ENCODE measurements around the gene TGIF1. TPM values are rescaled to one million over a fixed set of nuclear protein-coding genes. Genes with fewer than 3 reads are reported as not detected.

Gene TGIF1
- total and polyA plus RNA-seq, 9 donors = 36.2 to 53.3 (median 47.0) TPM

Other genes with a start within 250 kb of the TGIF1 start
- 377 TPM for gene MYOM1, start 230.2 kb upstream of the TGIF1 start, total RNA-seq
- gene MYOM1, start 230.2 kb upstream of the TGIF1 start, polyA plus RNA-seq (ENCODE audit: insufficient read depth in 1 of 8, insufficient read length in 8 of 8, low replicate concordance in 1 of 8) = 100 to 1,000 TPM; 265 to 771 (median 606) TPM
- 705 TPM for gene MYL12A, start 202.4 kb upstream of the TGIF1 start, total RNA-seq
- gene MYL12A, start 202.4 kb upstream of the TGIF1 start, polyA plus RNA-seq (ENCODE audit: insufficient read depth in 1 of 8, insufficient read length in 8 of 8, low replicate concordance in 1 of 8) = 100 to 1,000 TPM; 456 to 716 (median 616) TPM
- 301 TPM for gene MYL12B, start 188.0 kb upstream of the TGIF1 start, total RNA-seq
- 100 to 1,000 TPM; 209 to 315 (median 232) TPM for gene MYL12B, start 188.0 kb upstream of the TGIF1 start, polyA plus RNA-seq (ENCODE audit: insufficient read depth in 1 of 8, insufficient read length in 8 of 8, low replicate concordance in 1 of 8)

Data from muscle of leg (tissue), 9 donors.